SU-DHL-6 (cell line): ENCODE data around the gene MAST4.
A peak's percentile ranks its signal among the peaks of the same experiment; 100 is the strongest.

Source experiments
- H2AFZ ChIP-seq: fragments of 200-600 bp; sonication (generic); 2 replicates; pipeline ENCODE4 v1.6.1; 2014; ENCODE audit warnings: low read depth, mild to moderate bottlenecking, moderate library complexity, mixed read lengths, antibody characterized with exemption, low read length; ENCODE audit not compliant: severe bottlenecking
- H3F3A ChIP-seq: fragments of 200-600 bp; shearing (Covaris generic); 2 replicates; pipeline ENCODE4 v1.6.0; 2016; ENCODE audit warnings: antibody characterized with exemption, mild to moderate bottlenecking; ENCODE audit not compliant: insufficient read depth
- H3K27ac ChIP-seq: fragments of 200-600 bp; sonication (generic); 2 replicates; pipeline ENCODE4 v1.5.1; 2016; ENCODE audit warnings: low read depth, mild to moderate bottlenecking, low read length, moderate library complexity, mixed read lengths
- H3K27me3 ChIP-seq: fragments of 200-600 bp; sonication (generic), shearing (Covaris generic); 2 replicates; pipeline ENCODE4 v1.6.0; 2014; ENCODE audit warnings: mild to moderate bottlenecking, low read length
- H3K36me3 ChIP-seq: fragments of 200-600 bp; sonication (generic); 2 replicates; pipeline ENCODE4 v1.6.1; 2014; ENCODE audit warnings: mild to moderate bottlenecking, low read length, mixed read lengths
- H3K4me2 ChIP-seq: fragments of 300-600, 200-600 bp; shearing (Covaris generic), sonication (generic); 2 replicates; pipeline ENCODE4 v1.6.0; 2014; ENCODE audit warnings: low read length, low read depth, mild to moderate bottlenecking; ENCODE audit not compliant: poor library complexity, severe bottlenecking
- H3K4me3 ChIP-seq: fragments of 200-600 bp; sonication (generic); 2 replicates; pipeline ENCODE4 v1.5.1; 2014; ENCODE audit warnings: antibody characterized with exemption, low read length, mild to moderate bottlenecking, mixed read lengths; ENCODE audit not compliant: insufficient read depth, poor library complexity, severe bottlenecking
- H3K79me2 ChIP-seq: fragments of 200-600 bp; sonication (generic); 2 replicates; pipeline ENCODE4 v1.6.1; 2014; ENCODE audit warnings: mild to moderate bottlenecking, low read length, moderate library complexity; ENCODE audit not compliant: insufficient read depth
- H3K9ac ChIP-seq: fragments of 200-600 bp; sonication (generic); 2 replicates; pipeline ENCODE4 v1.7.0; 2014; ENCODE audit warnings: mild to moderate bottlenecking, low read length
- H3K9me2 ChIP-seq: fragments of 200-600 bp; sonication (generic); replicated peaks from 2 replicates; pipeline ENCODE4 v1.6.1; 2014; ENCODE audit warnings: low read length; ENCODE audit not compliant: insufficient read depth
- H3K9me3 ChIP-seq: fragments of 200-600 bp; sonication (generic); 2 replicates; pipeline ENCODE4 v1.6.1; 2014; ENCODE audit warnings: low read length, mixed read lengths; ENCODE audit not compliant: insufficient read depth
- H4K20me1 ChIP-seq: fragments of 200-600 bp; sonication (generic); 2 replicates; pipeline ENCODE4 v1.6.1; 2014; ENCODE audit warnings: low read depth, mild to moderate bottlenecking, antibody characterized with exemption, low read length, moderate library complexity, mixed read lengths
- EZH2phosphoT487 ChIP-seq: fragments of 200-600 bp; sonication (generic), shearing (Covaris generic); conservative IDR thresholded peaks from 2 replicates; pipeline ENCODE4 v1.6.1; 2018; ENCODE audit warnings: mild to moderate bottlenecking, antibody characterized with exemption, low read length, moderate library complexity, mixed read lengths
- TF ChIP-seq, protein P1 (sequence below): fragments of 200-600 bp; sonication (generic); IDR thresholded peaks from one replicate; pipeline ENCODE4 v1.5.1; 2017; ENCODE audit warnings: antibody characterized with exemption, mild to moderate bottlenecking, low read length, moderate library complexity; ENCODE audit not compliant: insufficient read depth, poor library complexity, severe bottlenecking

The MAST4 gene

DNA sequence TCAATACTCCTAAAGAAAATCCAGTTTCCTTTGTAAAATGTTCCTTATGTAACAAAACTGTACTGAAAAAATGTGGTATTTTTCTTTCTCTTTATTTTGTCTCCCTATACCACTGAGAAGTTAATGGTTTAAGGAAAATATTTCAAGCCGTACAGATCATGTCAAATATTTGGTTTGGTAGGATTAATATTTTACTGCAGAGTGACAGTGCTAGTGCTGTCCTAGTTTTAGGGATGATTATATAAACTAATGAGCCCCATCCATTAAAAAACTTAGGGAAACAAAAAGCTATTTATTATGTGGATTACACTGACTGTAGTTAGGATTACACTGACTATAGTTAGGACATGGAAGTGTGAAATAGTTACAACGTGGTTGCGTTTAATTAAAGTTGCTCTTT, 391.3 kb downstream of the MAST4 start:
- Histone ChIP-seq H2AFZ (no peak overlapping the region), H3K79me2 (no peaks in the 10 kb centered on the region), H3K4me2 (no peak overlapping the region), H4K20me1 (no peaks in the 10 kb centered on the region), H3F3A (no peaks in the 10 kb centered on the region), H3K27ac (no peak overlapping the region), H3K36me3 (no peaks in the 10 kb centered on the region), H3K27me3 (no peaks in the 10 kb centered on the region), H3K9me2 (no peaks in the 10 kb centered on the region), H3K4me3 (no peak overlapping the region), H3K9ac (no peak overlapping the region), H3K9me3 (no peaks in the 10 kb centered on the region)
- TF ChIP-seq, protein P1, sequence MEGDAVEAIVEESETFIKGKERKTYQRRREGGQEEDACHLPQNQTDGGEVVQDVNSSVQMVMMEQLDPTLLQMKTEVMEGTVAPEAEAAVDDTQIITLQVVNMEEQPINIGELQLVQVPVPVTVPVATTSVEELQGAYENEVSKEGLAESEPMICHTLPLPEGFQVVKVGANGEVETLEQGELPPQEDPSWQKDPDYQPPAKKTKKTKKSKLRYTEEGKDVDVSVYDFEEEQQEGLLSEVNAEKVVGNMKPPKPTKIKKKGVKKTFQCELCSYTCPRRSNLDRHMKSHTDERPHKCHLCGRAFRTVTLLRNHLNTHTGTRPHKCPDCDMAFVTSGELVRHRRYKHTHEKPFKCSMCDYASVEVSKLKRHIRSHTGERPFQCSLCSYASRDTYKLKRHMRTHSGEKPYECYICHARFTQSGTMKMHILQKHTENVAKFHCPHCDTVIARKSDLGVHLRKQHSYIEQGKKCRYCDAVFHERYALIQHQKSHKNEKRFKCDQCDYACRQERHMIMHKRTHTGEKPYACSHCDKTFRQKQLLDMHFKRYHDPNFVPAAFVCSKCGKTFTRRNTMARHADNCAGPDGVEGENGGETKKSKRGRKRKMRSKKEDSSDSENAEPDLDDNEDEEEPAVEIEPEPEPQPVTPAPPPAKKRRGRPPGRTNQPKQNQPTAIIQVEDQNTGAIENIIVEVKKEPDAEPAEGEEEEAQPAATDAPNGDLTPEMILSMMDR = no peak
- no peak for TF ChIP-seq EZH2phosphoT487

- no peaks in the 10 kb centered on the region for H3K27me3 ChIP-seq
- H3K9me3 ChIP-seq = no peaks in the 10 kb centered on the region
- no peak overlapping the region for H3K4me3 ChIP-seq
- no peaks in the 10 kb centered on the region for H4K20me1 ChIP-seq
- H3K27ac ChIP-seq = no peak overlapping the region
- no peaks in the 10 kb centered on the region for H3K9me2 ChIP-seq
- no peaks in the 10 kb centered on the region for H3K79me2 ChIP-seq
- TF ChIP-seq EZH2phosphoT487 = no peak
- TF ChIP-seq, protein P1 = peak; percentile 65
- no peak overlapping the region for H3K4me2 ChIP-seq
- no peaks in the 10 kb centered on the region for H3K36me3 ChIP-seq
- no peak overlapping the region for H2AFZ ChIP-seq
- H3K9ac ChIP-seq = no peak overlapping the region
- no peaks in the 10 kb centered on the region for H3F3A ChIP-seq
These were observed 392.0 kb downstream of the MAST4 start for GRCh38 chr5:66987949-66988838.

- no peaks in the 10 kb centered on the region for H3K9me2 ChIP-seq
- H3F3A ChIP-seq = no peaks in the 10 kb centered on the region
- H3K36me3 ChIP-seq = no peaks in the 10 kb centered on the region
- TF ChIP-seq EZH2phosphoT487 = no peak
- TF ChIP-seq, protein P1 = no peak
- H4K20me1 ChIP-seq = no peaks in the 10 kb centered on the region
- H3K9me3 ChIP-seq = no peaks in the 10 kb centered on the region
- no peak overlapping the region for H2AFZ ChIP-seq
- H3K4me3 ChIP-seq = no peak overlapping the region
- no peak overlapping the region for H3K27ac ChIP-seq
- no peak overlapping the region for H3K9ac ChIP-seq
- no peaks in the 10 kb centered on the region for H3K79me2 ChIP-seq
- H3K27me3 ChIP-seq = no peaks in the 10 kb centered on the region
- H3K4me2 ChIP-seq = no peak overlapping the region
These were observed 393.1 kb downstream of the MAST4 start for GRCh38 chr5:66989286-66989685.
